HCT116 (cell line): ENCODE measurements around the gene KRTAP9-1. TPM values are rescaled to one million over a fixed set of nuclear protein-coding genes. Genes with fewer than 3 reads are reported as not detected.

Source experiments
- ATAC-seq: fragments of 200-7000 bp; cut with Tn5 transposase; 2 replicates; pipeline ENCODE4 v1.9.1; 2020; ENCODE audit warnings: mild to moderate bottlenecking, moderate library complexity
- BruUV-seq: library from RNA; stranded (reverse); fragments of 400-500 nt; replicated peaks from 2 replicates; lab custom pipeline; 2021; lab: Mats Ljungman, UMichigan
- CTCF ChIA-PET: fragments of 300-600 bp; sonication (Branson Sonifier 250); formaldehyde crosslinking; loops from one replicate; lab custom pipeline; 2021; ENCODE audit warnings: antibody characterized with exemption; lab: Charles Lee
- POLR2A ChIA-PET: fragments of 300-600, 350-600 bp; sonication (Branson Sonifier 250); formaldehyde crosslinking; loops from one replicate; lab custom pipeline; 2021; ENCODE audit warnings: antibody characterized with exemption; lab: Charles Lee
- RAD21 ChIA-PET, 2 experiments: fragments of 300-600 bp; sonication (Branson Sonifier 250); formaldehyde crosslinking; loops; one replicate each; lab custom pipeline; 2023; ENCODE audit warnings: low total read pairs in 2 of 2; ENCODE audit not compliant: uncharacterized antibody in 2 of 2, unreplicated experiment in 2 of 2, low non-redundant PET in 1 of 2; lab: Charles Lee
- DNase-seq: peaks from one replicate; pipeline ENCODE4 v3.0.0-alpha.2; 2010; ENCODE audit warnings: low read depth, low spot score
- H2AFZ ChIP-seq: fragments of 200-600 bp; shearing (Covaris generic), sonication (generic); 2 replicates; pipeline ENCODE4 v1.6.1; 2017; ENCODE audit warnings: low read depth, mixed run types, mixed read lengths, antibody characterized with exemption, low read length; ENCODE audit not compliant: poor library complexity, severe bottlenecking
- H3K27ac ChIP-seq: 2 replicates; pipeline ENCODE4 v1.5.1; 2012; ENCODE audit warnings: low read depth, low read length
- H3K27me3 ChIP-seq: fragments of 200-600 bp; sonication (generic); 2 replicates; pipeline ENCODE4 v1.6.1; 2016; ENCODE audit warnings: mixed run types, low read length, mixed read lengths; ENCODE audit not compliant: insufficient read depth
- H3K36me3 ChIP-seq, 2 experiments: fragments of 200-500 bp in 1 of 2; fragments of 200-600 bp in 1 of 2; sonication (Bioruptor generic) in 1 of 2; sonication (generic) in 1 of 2; 2 replicates each; pipeline versions ENCODE4 v1.5.1 to v1.6.1; 2014 to 2016; ENCODE audit warnings: low read length in 2 of 2, inconsistent platforms in 1 of 2, mixed read lengths in 1 of 2, mixed run types in 1 of 2; ENCODE audit not compliant: insufficient read depth in 2 of 2, control insufficient read depth in 1 of 2
- H3K4me1 ChIP-seq, 2 experiments: fragments of 200-600 bp in 1 of 2; sonication (generic) in 1 of 2; 2 replicates each; pipeline versions ENCODE4 v1.5.1 to v1.6.1; 2012 to 2017; ENCODE audit warnings: low read length in 2 of 2, inconsistent platforms in 1 of 2, mild to moderate bottlenecking in 1 of 2, mixed read lengths in 1 of 2, mixed run types in 1 of 2, moderate library complexity in 1 of 2; ENCODE audit not compliant: insufficient read depth in 2 of 2, control insufficient read depth in 1 of 2
- H3K4me2 ChIP-seq: fragments of 200-600 bp; sonication (generic); 2 replicates; pipeline ENCODE4 v1.6.1; 2017; ENCODE audit warnings: mixed run types, low read length, mixed read lengths
- H3K4me3 ChIP-seq, 2 experiments: fragments of 200-600 bp in 1 of 2; sonication (generic) in 1 of 2; replicated peaks in 1 of 2; 2 replicates each; pipeline ENCODE4 v1.5.1; 2011 to 2016; ENCODE audit warnings: low read length in 2 of 2, control low read depth in 1 of 2, low read depth in 1 of 2, mild to moderate bottlenecking in 1 of 2, mixed read lengths in 1 of 2, mixed run types in 1 of 2
- H3K79me2 ChIP-seq: fragments of 200-600 bp; sonication (generic); 2 replicates; pipeline ENCODE4 v1.6.1; 2017; ENCODE audit warnings: mild to moderate bottlenecking, mixed run types, low read length, moderate library complexity, mixed read lengths; ENCODE audit not compliant: insufficient read depth
- H3K9ac ChIP-seq: fragments of 200-600 bp; sonication (generic); 2 replicates; pipeline ENCODE4 v1.6.1; 2016; ENCODE audit warnings: low read length, mixed read lengths
- H3K9me2 ChIP-seq: fragments of 200-600 bp; sonication (generic), shearing (Covaris generic); 2 replicates; pipeline ENCODE4 v1.6.1; 2017; ENCODE audit warnings: mixed run types, mild to moderate bottlenecking, moderate library complexity; ENCODE audit not compliant: insufficient read depth
- H3K9me3 ChIP-seq, 2 experiments: fragments of 200-500 bp in 1 of 2; fragments of 200-600 bp in 1 of 2; sonication (Bioruptor generic) in 1 of 2; sonication (generic) in 1 of 2; 2 replicates each; pipeline ENCODE4 v1.6.1; 2014 to 2017; ENCODE audit warnings: low read length in 2 of 2, mixed read lengths in 2 of 2, inconsistent platforms in 1 of 2, low read depth in 1 of 2, mild to moderate bottlenecking in 1 of 2, mixed run types in 1 of 2, moderate library complexity in 1 of 2; ENCODE audit not compliant: control insufficient read depth in 1 of 2, insufficient read depth in 1 of 2
- H4K20me1 ChIP-seq: fragments of 200-600 bp; sonication (generic), shearing (Covaris generic); 2 replicates; pipeline ENCODE4 v1.6.1; 2017; ENCODE audit warnings: mixed run types, mild to moderate bottlenecking, moderate library complexity; ENCODE audit not compliant: insufficient read depth
- ATF3 ChIP-seq: IDR thresholded peaks from 2 replicates; pipeline ENCODE4 v1.6.1; 2012
- CEBPB ChIP-seq: IDR thresholded peaks from 2 replicates; pipeline ENCODE4 v1.6.1; 2012; ENCODE audit warnings: low read depth
- EGR1 ChIP-seq: IDR thresholded peaks from 2 replicates; pipeline ENCODE4 v1.6.1; 2012; ENCODE audit warnings: low read depth
- EZH2phosphoT487 ChIP-seq: fragments of 200-600 bp; IDR thresholded peaks from 2 replicates; pipeline ENCODE4 v1.6.1; 2018; ENCODE audit warnings: antibody characterized with exemption, borderline replicate concordance
- FOSL1 ChIP-seq: IDR thresholded peaks from 2 replicates; pipeline ENCODE4 v1.6.1; 2012; ENCODE audit warnings: low read depth
- JUND ChIP-seq: IDR thresholded peaks from 2 replicates; pipeline ENCODE4 v1.6.1; 2012
- POLR2A ChIP-seq: IDR thresholded peaks from 2 replicates; pipeline ENCODE4 v1.7.0; 2011; ENCODE audit warnings: borderline replicate concordance; ENCODE audit not compliant: insufficient read depth, insufficient read length; ENCODE audit errors: extremely low read depth
- RAD21 ChIP-seq: IDR thresholded peaks from 2 replicates; pipeline ENCODE4 v1.6.1; 2012; ENCODE audit warnings: low read depth, mild to moderate bottlenecking
- SRF ChIP-seq: IDR thresholded peaks from 2 replicates; pipeline ENCODE4 v1.6.1; 2012; ENCODE audit warnings: low read depth
- TCF7L2 ChIP-seq: IDR thresholded peaks from 2 replicates; pipeline ENCODE4 v1.7.0; 2011; ENCODE audit warnings: borderline replicate concordance, inconsistent platforms; ENCODE audit not compliant: insufficient read depth, insufficient read length; ENCODE audit errors: extremely low read depth
- YY1 ChIP-seq: IDR thresholded peaks from 2 replicates; pipeline ENCODE4 v1.6.1; 2011; ENCODE audit warnings: low read length, low read depth, moderate library complexity, mild to moderate bottlenecking; ENCODE audit not compliant: insufficient replicate concordance; ENCODE audit errors: extremely low read depth
- ZBTB33 ChIP-seq: IDR thresholded peaks from 2 replicates; pipeline ENCODE4 v1.6.1; 2011; ENCODE audit warnings: mild to moderate bottlenecking, low read length, moderate library complexity; ENCODE audit not compliant: insufficient replicate concordance; ENCODE audit errors: extremely low read depth
- ZFX ChIP-seq: fragments of 450-650 bp; IDR thresholded peaks from 2 replicates; pipeline ENCODE4 v1.6.1; 2017
- ZNF274 ChIP-seq: fragments of 200-500 bp; sonication (Bioruptor generic); IDR thresholded peaks from 2 replicates; pipeline ENCODE4 v1.6.1; 2014; ENCODE audit warnings: mild to moderate bottlenecking, low read depth, low read length, inconsistent platforms
- intact Hi-C: fragments of 100-400 bp; cut with micrococcal nuclease; formaldehyde crosslinking; loops from 2 replicates; pipeline ENCODE4 v1.10.0; 2022
- total RNA-seq: library from RNA; stranded (reverse); gene quantifications from one replicate; pipeline ENCODE4 v1.2.1, GENCODE V29; 2021; ENCODE audit not compliant: unreplicated experiment
- TF ChIP-seq, protein P1 (sequence below), 3 experiments: fragments of 200-600 bp in 1 of 3; sonication (generic) in 1 of 3; IDR thresholded peaks in 2 of 3; conservative IDR thresholded peaks in 1 of 3; 2 replicates each; pipeline ENCODE4 v1.5.1; 2012 to 2017; ENCODE audit warnings: low read depth in 2 of 3, low read length in 2 of 3, antibody characterized with exemption in 1 of 3, borderline replicate concordance in 1 of 3, control low read depth in 1 of 3, mild to moderate bottlenecking in 1 of 3, mixed read lengths in 1 of 3, mixed run types in 1 of 3, moderate library complexity in 1 of 3; ENCODE audit not compliant: insufficient read depth in 1 of 3
- TF ChIP-seq, protein P2 (sequence below): IDR thresholded peaks from 2 replicates; pipeline ENCODE4 v1.6.1; 2012
- TF ChIP-seq, protein P3 (sequence below): IDR thresholded peaks from 2 replicates; pipeline ENCODE4 v1.6.1; 2012; ENCODE audit warnings: low read depth

The KRTAP9-1 gene
- total RNA-seq, 1 experiment from 2014 or later: not detected

DNA sequence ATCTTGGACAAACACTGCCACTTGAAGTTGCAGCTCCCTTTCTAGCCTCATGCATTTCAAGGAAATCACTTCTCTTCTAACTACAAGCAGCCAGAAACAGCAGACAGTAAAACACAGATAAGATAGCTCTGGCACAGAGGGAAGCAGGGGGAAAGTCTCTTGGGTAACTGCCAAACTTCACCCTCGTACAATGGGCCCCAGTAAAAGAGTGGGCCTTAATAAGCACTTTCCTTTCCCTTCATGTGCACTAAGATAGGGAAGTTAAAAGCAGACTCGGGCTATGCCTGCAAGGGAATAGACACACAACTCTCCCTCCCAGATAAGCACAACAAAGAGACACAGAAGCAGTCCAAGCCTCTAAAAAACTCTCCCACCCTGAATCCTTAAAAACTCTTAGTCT lies 35.8 kb upstream of the KRTAP9-1 start:
- Histone ChIP-seq H3K27me3 (no peaks in the 10 kb centered on the region), H3K4me1 (no peaks in the 10 kb centered on the region), H3K27ac (no peak overlapping the region), H3K4me2 (no peak overlapping the region), H3K9ac (no peak overlapping the region), H4K20me1 (no peaks in the 10 kb centered on the region), H3K4me3 (no peak overlapping the region), H3K9me3 (peaks cover 0 to 10% of the 10 kb centered on the region in 2 experiments; a peak in 1 of 4 replicates), H3K79me2 (no peaks in the 10 kb centered on the region), H3K9me2 (no peaks in the 10 kb centered on the region), H3K36me3 (no peaks in the 10 kb centered on the region), H2AFZ (no peak overlapping the region)
- no TSS peak for BruUV-seq
- ATAC-seq (no peak), DNase-seq (no peak)
- no peak for TF ChIP-seq TCF7L2
- TF ChIP-seq CEBPB: no peak
- TF ChIP-seq, protein P1, sequence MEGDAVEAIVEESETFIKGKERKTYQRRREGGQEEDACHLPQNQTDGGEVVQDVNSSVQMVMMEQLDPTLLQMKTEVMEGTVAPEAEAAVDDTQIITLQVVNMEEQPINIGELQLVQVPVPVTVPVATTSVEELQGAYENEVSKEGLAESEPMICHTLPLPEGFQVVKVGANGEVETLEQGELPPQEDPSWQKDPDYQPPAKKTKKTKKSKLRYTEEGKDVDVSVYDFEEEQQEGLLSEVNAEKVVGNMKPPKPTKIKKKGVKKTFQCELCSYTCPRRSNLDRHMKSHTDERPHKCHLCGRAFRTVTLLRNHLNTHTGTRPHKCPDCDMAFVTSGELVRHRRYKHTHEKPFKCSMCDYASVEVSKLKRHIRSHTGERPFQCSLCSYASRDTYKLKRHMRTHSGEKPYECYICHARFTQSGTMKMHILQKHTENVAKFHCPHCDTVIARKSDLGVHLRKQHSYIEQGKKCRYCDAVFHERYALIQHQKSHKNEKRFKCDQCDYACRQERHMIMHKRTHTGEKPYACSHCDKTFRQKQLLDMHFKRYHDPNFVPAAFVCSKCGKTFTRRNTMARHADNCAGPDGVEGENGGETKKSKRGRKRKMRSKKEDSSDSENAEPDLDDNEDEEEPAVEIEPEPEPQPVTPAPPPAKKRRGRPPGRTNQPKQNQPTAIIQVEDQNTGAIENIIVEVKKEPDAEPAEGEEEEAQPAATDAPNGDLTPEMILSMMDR (IDR thresholded peaks at IDR 0.05 in 2 of 3, conservative IDR thresholded peaks at IDR 0.05 in 1 of 3; ENCODE audit: borderline replicate concordance in 1 of 3, insufficient read depth in 1 of 3, low read depth in 2 of 3, low read length in 2 of 3): no peak
- TF ChIP-seq FOSL1: no peak
- TF ChIP-seq, protein P2, sequence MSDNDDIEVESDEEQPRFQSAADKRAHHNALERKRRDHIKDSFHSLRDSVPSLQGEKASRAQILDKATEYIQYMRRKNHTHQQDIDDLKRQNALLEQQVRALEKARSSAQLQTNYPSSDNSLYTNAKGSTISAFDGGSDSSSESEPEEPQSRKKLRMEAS: no peak
- no peak for TF ChIP-seq ZBTB33
- no peak for TF ChIP-seq EGR1
- TF ChIP-seq, protein P3, sequence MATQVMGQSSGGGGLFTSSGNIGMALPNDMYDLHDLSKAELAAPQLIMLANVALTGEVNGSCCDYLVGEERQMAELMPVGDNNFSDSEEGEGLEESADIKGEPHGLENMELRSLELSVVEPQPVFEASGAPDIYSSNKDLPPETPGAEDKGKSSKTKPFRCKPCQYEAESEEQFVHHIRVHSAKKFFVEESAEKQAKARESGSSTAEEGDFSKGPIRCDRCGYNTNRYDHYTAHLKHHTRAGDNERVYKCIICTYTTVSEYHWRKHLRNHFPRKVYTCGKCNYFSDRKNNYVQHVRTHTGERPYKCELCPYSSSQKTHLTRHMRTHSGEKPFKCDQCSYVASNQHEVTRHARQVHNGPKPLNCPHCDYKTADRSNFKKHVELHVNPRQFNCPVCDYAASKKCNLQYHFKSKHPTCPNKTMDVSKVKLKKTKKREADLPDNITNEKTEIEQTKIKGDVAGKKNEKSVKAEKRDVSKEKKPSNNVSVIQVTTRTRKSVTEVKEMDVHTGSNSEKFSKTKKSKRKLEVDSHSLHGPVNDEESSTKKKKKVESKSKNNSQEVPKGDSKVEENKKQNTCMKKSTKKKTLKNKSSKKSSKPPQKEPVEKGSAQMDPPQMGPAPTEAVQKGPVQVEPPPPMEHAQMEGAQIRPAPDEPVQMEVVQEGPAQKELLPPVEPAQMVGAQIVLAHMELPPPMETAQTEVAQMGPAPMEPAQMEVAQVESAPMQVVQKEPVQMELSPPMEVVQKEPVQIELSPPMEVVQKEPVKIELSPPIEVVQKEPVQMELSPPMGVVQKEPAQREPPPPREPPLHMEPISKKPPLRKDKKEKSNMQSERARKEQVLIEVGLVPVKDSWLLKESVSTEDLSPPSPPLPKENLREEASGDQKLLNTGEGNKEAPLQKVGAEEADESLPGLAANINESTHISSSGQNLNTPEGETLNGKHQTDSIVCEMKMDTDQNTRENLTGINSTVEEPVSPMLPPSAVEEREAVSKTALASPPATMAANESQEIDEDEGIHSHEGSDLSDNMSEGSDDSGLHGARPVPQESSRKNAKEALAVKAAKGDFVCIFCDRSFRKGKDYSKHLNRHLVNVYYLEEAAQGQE: no peak
- no peak for TF ChIP-seq JUND
- TF ChIP-seq RAD21: no peak
- TF ChIP-seq SRF: no peak
- no peak for TF ChIP-seq POLR2A
- no peak for TF ChIP-seq ZFX
- TF ChIP-seq ZNF274: no peak
- TF ChIP-seq ATF3: no peak
- TF ChIP-seq EZH2phosphoT487: no peak
- TF ChIP-seq YY1: no peak
- POLR2A ChIA-PET: no interaction called here
- CTCF ChIA-PET: no interaction called here
- intact Hi-C loops: no loop called here
- RAD21 ChIA-PET: no interaction called here
